ENCODE data around the gene SIN3A. TPM values are rescaled to one million over a fixed set of nuclear protein-coding genes. Genes with fewer than 3 reads are reported as not detected.

SIN3A gene
- total RNA-seq, 1 donor from 2014 or later: 59.2 TPM

DNA sequence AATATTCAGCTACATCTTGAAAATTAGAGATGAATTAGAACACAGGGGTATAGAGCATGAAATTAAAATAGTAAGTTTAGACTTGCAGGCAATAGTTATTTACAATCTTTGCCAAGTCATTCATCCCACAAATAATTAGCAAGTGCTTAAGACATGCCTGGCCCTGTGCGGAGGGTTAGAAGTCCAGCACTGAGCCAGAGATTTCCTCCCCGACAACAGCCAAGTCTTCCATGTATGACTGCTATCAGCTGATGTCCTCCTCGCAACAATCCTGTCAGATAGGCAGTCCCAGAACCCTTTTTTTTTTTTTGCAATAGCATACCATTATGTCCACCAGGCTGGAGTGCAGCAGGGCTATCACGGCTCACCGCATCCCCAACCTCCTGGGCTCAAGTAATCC lies 14.6 kb downstream of the SIN3A start:
- H3K36me3 ChIP-seq: peaks cover 0 to 8% of the 10 kb centered on the region in 2 donors
- H3K4me1 ChIP-seq: peaks cover 18% of the 10 kb centered on the region
- H3K4me3 ChIP-seq: no peak overlapping the region
- TF ChIP-seq POLR2AphosphoS5 (IDR thresholded peaks at IDR 0.05; ENCODE audit: insufficient read depth in 1 of 2, low read depth in 1 of 2) (no peak), CTCF (IDR thresholded peaks at IDR 0.05) (no peak)
- no peaks in the 10 kb centered on the region for H3K27me3 ChIP-seq
- DNase-seq (ENCODE audit: extremely low spot score in 2 of 2): no peak
- H3K9me3 ChIP-seq: no peaks in the 10 kb centered on the region
- intact Hi-C loops (cut with DNase I): no loop called here
- no peak overlapping the region for H3K27ac ChIP-seq

DNA sequence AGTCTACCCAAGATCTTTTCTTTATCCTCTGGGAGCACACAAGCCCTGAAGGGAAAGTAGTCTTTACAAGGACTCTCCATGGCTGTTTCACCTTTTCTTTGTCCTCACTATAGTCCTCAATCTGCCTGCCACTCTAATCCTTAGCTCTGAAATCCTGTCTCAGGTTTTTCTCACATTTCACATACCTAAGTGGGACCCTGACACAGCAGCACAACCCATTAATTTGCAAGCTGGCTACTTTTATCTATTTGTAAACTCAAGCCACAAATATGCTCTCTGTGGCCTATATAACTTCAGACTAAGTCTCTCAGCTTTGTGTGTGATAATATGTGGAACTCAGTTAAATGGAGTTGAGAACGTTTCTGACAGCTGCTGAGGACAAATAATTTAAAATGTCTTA lies 19.8 kb downstream of the SIN3A start:
- no peak for DNase-seq (ENCODE audit: extremely low spot score in 2 of 2)
- Histone ChIP-seq H3K4me1 (peaks cover under 1% of the 10 kb centered on the region), H3K36me3 (peaks cover 0 to 41% of the 10 kb centered on the region in 2 donors), H3K4me3 (no peak overlapping the region), H3K9me3 (no peaks in the 10 kb centered on the region), H3K27me3 (no peaks in the 10 kb centered on the region), H3K27ac (no peak overlapping the region)
- TF ChIP-seq POLR2AphosphoS5 (IDR thresholded peaks at IDR 0.05; ENCODE audit: insufficient read depth in 1 of 2, low read depth in 1 of 2) (no peak), CTCF (IDR thresholded peaks at IDR 0.05) (no peak), POLR2A (IDR thresholded peaks at IDR 0.05) (no peak)
- intact Hi-C loops (cut with DNase I): no loop called here

- peaks cover 0 to 41% of the 10 kb centered on the region in 2 donors for H3K36me3 ChIP-seq
- TF ChIP-seq POLR2A (IDR thresholded peaks at IDR 0.05): no peak
- TF ChIP-seq CTCF (IDR thresholded peaks at IDR 0.05): no peak
- TF ChIP-seq POLR2AphosphoS5 (IDR thresholded peaks at IDR 0.05; ENCODE audit: insufficient read depth in 1 of 2, low read depth in 1 of 2): no peak
- no peaks in the 10 kb centered on the region for H3K27me3 ChIP-seq
- no peak for DNase-seq (ENCODE audit: extremely low spot score in 2 of 2)
- H3K4me3 ChIP-seq: no peak overlapping the region
- no peaks in the 10 kb centered on the region for H3K4me1 ChIP-seq
- intact Hi-C loops (cut with DNase I): no loop called here
- no peaks in the 10 kb centered on the region for H3K9me3 ChIP-seq
- no peak overlapping the region for H3K27ac ChIP-seq
Measured at GRCh38 chr15:75431270-75431669, 20.2 kb downstream of the SIN3A start.

GRCh38 chr15:75430259-75430658 lies 21.2 kb downstream of the SIN3A start:
- Histone ChIP-seq H3K4me3 (no peak overlapping the region), H3K9me3 (no peaks in the 10 kb centered on the region), H3K4me1 (no peaks in the 10 kb centered on the region), H3K36me3 (peaks cover 0 to 33% of the 10 kb centered on the region in 2 donors), H3K27ac (no peak overlapping the region), H3K27me3 (no peaks in the 10 kb centered on the region)
- intact Hi-C loops (cut with DNase I): no loop called here
- DNase-seq (ENCODE audit: extremely low spot score in 2 of 2): no peak
- TF ChIP-seq CTCF (IDR thresholded peaks at IDR 0.05) (no peak), POLR2AphosphoS5 (IDR thresholded peaks at IDR 0.05; ENCODE audit: insufficient read depth in 1 of 2, low read depth in 1 of 2) (no peak), POLR2A (IDR thresholded peaks at IDR 0.05) (no peak)

GRCh38 chr15:75428152-75428551 lies 23.3 kb downstream of the SIN3A start:
- no peak overlapping the region for H3K4me3 ChIP-seq
- H3K27ac ChIP-seq: no peak overlapping the region
- DNase-seq (ENCODE audit: extremely low spot score in 2 of 2): no peak
- H3K4me1 ChIP-seq: no peaks in the 10 kb centered on the region
- intact Hi-C loops (cut with DNase I): no loop called here
- no peak for TF ChIP-seq POLR2AphosphoS5 (IDR thresholded peaks at IDR 0.05; ENCODE audit: insufficient read depth in 1 of 2, low read depth in 1 of 2)
- H3K36me3 ChIP-seq: peaks cover 0 to 46% of the 10 kb centered on the region in 2 donors
- H3K27me3 ChIP-seq: no peaks in the 10 kb centered on the region
- no peaks in the 10 kb centered on the region for H3K9me3 ChIP-seq

All from vagina (tissue), 2 donors.